GM21723 (cell line): Measurements from ENCODE around the gene HOXA5.

ENCODE experiments used
- ATAC-seq: cut with Tn5 transposase; IDR thresholded peaks from one replicate; pipeline ENCODE4 v1.9.1; 2021; ENCODE audit warnings: mild to moderate bottlenecking, moderate library complexity; ENCODE audit not compliant: unreplicated experiment

Gene HOXA5

GRCh38 chr7:27149842-27150567, 6.5 kb upstream of the HOXA5 start:
- ATAC-seq: no peak

DNA sequence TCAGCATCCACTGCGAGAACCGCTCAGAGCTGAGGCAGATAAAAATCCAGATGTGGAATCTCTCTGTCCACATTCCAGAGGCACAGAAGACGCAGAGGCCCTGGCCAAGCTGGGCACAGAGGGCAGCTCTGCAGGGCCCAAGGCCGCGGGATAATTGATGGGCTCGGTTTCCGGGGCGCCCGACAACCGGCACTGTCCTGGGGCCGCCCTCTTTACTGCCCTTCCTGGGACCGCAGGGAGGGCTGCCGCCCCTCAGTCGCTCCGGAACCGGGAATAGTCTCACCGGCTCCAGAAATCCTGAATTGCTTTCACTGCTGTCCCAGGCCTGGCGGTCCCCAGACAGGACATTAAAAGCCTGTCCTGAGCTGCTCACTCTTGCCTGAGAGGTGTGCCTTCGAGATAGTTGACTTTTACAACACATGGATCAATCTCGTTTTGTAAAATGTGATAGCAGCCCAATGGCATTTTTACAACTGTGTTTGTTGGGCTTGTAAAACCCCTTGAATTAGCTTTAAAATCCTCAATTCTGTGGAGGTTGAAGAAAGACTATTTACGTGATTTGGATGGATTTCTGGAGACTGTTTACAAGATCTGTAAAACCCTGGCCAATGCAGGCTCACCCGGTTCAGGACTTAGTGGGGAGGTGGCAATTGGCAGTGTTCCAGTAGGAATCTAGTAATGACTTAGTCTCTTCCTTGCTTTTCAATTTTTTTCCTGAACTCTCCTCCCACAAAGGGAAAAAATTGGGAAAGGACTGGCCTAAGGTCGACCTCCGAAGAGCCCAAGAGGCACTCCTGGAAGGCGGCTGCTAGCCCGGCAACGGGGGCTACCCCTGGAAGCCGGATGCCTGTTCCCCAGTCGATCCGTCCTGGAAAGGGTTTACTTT, 5.5 kb upstream of the HOXA5 start:
- no peak for ATAC-seq

GRCh38 chr7:27148031-27148755, 4.7 kb upstream of the HOXA5 start:
- no peak for ATAC-seq

DNA sequence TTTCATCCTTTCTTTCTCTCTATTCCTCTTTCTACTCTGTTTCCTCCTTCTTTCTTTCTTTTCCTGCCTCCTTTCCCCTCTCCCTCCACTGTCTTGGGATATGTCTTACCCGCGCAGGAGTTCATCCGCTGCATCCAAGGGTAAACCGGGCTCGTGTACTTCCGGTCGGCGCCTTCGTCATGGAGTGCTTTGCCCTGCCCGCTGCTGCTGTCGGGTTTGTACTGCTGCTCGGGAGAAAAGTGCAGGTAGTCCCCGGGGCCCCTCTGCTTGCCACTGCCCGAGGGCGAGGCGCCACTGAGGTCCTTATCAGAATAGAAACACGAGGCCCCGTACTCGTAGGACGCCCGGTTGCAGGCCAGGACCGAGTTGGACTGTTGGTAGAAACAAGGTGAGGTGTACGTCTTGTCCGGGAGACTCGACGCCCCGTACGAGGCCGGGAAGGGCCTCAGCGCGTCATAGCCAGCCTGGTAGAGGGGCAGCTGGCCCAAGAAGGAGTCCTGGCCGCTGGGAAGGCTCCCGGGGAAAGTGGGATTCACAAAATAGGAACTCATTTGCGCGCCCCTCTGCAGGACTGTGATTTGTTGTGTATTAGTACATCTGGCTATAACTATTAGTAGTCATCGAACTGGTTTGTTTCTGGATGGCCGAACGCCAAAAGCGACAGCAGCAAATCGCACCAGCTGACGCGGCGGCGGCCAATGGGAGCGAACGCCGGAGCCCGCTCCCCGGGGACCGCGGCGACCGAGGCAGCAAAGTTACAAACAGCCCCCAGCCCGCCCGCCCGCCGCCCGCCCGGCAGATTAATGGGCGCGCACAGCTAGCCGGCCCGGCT, 3.9 kb upstream of the HOXA5 start, which contains the start of gene HOXA6:
Gene HOXA6, minus strand, starts transcription at position 576 of the 832 bp plus-strand sequence. Its CDS starts 25 bp downstream, at position 551.
- ATAC-seq: no peak

DNA sequence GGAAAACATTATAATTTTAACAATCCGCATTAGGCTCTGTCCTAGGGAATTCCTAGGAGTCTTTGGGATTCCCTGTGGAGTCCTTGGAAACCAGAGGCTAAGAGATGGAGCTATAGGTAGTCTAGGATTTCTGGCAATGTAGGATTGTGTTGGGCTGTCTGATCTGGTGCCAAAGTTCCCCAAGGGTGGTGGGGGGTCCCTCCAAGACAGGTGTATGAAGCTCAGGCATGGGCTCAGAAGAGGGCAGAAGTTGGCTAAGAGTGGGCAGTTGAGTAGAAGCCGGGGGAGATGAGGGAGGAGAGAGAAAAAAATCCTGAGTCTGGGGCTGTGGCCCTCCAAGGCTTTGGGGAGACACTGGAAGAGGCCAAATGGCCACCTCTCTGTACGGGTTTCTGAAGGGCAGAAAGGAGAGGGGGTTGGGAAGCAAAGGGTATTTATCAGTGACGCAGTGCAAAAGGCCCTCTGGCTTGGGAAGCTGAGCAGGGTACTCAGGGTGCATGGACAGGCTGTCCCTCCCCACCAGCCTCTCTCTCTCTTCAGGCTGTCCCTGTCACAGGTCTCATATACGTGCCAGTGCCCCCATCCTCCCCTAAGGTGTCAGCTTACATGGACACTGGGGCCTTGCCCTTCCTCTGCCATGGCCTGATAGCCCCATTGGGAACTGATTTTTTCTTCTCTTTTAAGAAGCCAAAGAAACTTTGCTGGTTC, 3.2 kb upstream of the HOXA5 start:
- ATAC-seq: no peak

GRCh38 chr7:27145914-27146412, 2.5 kb upstream of the HOXA5 start:
- no peak for ATAC-seq

DNA sequence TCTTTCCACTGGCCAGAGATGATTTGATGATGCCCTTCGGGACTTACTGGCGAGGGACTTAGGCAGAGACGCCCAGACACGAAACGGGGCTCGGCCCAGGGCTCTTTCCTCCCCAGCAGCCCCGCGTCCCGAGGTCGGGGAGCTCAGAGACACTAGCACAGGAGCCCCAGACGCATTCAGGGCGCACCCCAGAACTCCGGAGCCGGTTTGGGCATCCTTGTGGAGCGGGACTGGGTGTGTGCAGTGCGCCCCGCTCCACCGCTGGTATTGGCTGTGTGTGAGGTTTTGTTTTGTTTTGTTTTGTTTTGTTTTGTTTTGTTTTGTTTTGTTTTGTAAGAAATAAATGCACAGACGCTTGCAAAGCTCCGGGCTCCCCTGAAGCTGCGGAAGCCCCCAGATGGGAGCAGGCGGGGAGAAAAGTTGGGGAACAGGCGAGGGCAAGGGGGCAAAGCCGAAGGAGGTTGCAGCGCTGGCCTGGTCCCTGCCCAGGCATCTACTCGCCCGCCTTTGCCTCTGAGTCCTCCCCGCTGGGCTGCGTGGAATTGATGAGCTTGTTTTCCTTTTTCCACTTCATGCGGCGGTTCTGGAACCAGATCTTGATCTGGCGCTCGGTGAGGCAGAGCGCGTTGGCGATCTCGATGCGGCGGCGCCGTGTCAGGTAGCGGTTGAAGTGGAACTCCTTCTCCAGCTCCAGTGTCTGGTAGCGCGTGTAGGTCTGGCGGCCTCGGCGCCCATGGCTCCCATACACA, 1.9 kb upstream of the HOXA5 start:
- no peak for ATAC-seq

DNA sequence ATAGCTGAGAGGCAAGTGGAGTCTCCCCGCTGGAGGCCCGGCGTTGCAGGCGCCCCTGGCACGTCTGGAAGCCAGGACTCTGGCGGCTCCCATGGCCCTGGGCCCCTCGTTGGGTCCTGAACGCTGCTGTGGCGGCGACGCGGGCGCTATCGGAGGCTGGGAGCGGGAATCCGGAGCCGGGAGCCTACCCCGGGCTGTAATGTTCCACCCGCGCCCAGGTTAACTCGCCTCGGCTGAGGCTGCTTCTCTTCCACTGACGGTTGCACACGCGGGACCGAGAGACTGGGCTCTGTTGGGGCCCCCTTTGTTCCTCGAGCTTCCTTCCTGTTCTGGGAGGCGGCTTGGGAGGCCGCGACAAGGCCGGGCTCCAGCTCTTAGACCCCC, 1.3 kb upstream of the HOXA5 start:
- no peak for ATAC-seq

DNA sequence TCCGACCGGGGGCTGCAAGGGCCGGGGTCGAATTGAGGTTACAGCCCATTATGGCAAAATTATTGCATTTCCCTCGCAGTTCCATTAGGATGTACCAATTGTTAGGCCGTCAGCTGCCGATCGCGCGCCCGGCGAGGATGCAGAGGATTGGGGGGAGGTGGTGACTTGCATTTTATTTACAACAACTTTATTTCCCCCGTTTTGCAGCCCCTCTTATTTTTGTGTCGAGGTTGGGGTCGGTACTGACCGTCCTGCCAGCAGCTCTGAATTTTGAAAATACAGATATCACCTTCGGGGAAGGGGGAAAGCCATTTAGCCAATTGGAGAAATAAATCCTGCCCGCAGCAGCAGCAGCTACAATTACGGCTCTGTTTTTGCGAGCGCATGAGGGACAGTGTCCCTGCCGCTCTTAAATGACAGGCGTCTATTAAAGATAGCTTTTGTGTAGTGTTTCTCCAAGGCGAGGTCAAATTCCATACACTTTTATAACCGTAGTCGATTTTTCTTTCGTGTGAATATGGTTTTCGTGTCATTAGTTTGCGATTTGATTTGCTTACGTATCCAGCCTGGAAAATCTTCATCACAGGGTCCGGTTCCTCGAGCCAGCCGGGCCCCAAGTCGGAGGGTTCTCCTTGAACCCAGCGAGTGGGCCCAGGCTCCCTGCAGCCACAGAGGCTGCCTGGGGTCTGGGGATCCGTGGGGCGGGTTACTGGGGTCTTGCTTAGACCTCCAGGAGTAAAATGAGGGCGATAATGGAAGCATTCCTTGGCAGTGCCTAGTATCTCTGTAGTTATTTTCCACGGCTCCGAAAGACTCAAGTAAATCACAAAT, 684 bp upstream of the HOXA5 start:
- ATAC-seq: no peak

DNA sequence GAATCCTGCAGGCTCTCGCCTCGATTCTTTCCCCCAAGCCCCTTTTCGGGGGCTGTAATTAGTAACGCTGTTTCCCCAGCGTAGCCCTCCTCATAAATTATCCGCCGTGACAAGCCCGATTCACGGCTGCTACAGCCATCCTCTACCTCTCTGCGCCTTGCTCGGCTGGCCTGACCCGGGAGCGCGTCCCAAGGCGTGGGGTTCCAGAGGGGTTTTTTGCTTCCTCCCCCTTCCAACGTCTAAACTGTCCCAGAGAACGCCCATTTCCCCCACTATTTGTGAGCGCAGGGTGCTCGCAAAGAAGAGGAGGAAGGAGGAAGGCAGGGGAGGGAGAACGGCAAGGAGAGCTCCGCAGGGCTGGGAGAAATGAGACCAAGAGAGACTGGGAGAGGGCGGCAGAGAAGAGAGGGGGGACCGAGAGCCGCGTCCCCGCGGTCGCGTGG, 880 bp downstream of the HOXA5 start:
- ATAC-seq: no peak

GRCh38 chr7:27141923-27142579, 1.4 kb downstream of the HOXA5 start:
- ATAC-seq: no peak

DNA sequence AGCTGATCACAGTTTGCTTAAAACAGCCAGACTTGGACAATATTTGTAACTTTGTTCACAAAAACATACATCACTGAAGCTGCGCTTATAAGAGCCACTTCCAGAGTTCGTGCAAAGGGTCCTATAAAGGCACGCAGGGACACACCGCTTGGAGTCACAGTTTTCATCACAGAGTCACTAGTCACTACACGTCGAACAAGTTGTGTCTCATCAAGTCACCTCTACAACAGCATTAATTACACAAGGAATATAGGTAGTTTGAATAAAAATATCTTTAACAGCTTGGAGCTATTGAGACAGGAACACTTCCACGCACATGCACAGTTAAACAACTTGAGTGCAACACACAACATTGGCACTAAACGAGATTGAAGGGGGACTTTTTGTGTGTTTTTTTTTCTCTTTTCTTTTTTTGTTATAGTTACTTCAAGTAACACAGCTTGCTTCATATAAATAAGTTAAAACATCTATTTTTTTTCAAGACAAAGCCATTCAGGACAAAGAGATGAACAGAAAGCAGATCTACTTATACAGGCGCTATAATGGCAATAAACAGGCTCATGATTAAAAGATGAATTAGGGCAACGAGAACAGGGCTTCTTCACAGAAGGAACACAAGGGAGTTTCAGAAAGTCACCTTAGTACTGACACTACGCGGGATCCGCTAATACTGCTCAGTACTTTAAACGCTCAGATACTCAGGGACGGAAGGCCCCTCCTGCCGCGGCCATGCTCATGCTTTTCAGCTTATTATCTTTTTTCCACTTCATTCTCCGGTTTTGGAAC, 2.2 kb downstream of the HOXA5 start:
- ATAC-seq: no peak

- ATAC-seq: no peak
Measured at GRCh38 chr7:27140126-27140857, 3.2 kb downstream of the HOXA5 start.

GRCh38 chr7:27139334-27140125, 4.0 kb downstream of the HOXA5 start:
- ATAC-seq: no peak

- no peak for ATAC-seq
Measured at GRCh38 chr7:27138985-27139333, 4.5 kb downstream of the HOXA5 start.
